Activated B cell treated with CpG ODN at 0.5 μM for 24 hours (primary cell): ENCODE data around the gene GNAO1. TPM values are rescaled to one million over a fixed set of nuclear protein-coding genes. Genes with fewer than 3 reads are reported as not detected.

Source experiments
- ATAC-seq: fragments of 200-7000 bp; cut with Tn5 transposase; one replicate; pipeline ENCODE4 v1.10.0; 2021; ENCODE audit warnings: low read depth, mild to moderate bottlenecking, moderate library complexity
- CTCF ChIA-PET: fragments of 350-600 bp; sonication (Branson Sonifier 250); formaldehyde crosslinking; loops from one replicate; lab custom pipeline; 2021; ENCODE audit warnings: antibody characterized with exemption; lab: Charles Lee
- POLR2A ChIA-PET: fragments of 350-600 bp; sonication (Branson Sonifier 250); formaldehyde crosslinking; loops from one replicate; lab custom pipeline; 2021; ENCODE audit warnings: antibody characterized with exemption; lab: Charles Lee
- DNase-seq: peaks from one replicate; pipeline ENCODE4 v3.0.0; 2022
- H3K27ac Mint-ChIP-seq: one replicate; pipeline ENCODE4 v1.8.0; 2020; ENCODE audit warnings: mixed read lengths
- H3K27me3 Mint-ChIP-seq: one replicate; pipeline ENCODE4 v1.8.0; 2021; ENCODE audit warnings: mixed read lengths
- H3K36me3 Mint-ChIP-seq: one replicate; pipeline ENCODE4 v1.8.0; 2021; ENCODE audit warnings: low read depth, mixed read lengths
- H3K4me1 Mint-ChIP-seq: one replicate; pipeline ENCODE4 v1.8.0; 2021; ENCODE audit warnings: mixed read lengths
- H3K4me3 Mint-ChIP-seq: one replicate; pipeline ENCODE4 v1.8.0; 2020; ENCODE audit warnings: mild to moderate bottlenecking, mixed read lengths
- H3K9me3 Mint-ChIP-seq: one replicate; pipeline ENCODE4 v1.8.0; 2020; ENCODE audit warnings: mixed read lengths
- CTCF ChIP-seq: fragments of 200-600 bp; IDR thresholded peaks from one replicate; pipeline ENCODE4 v1.8.0; 2022; ENCODE audit warnings: antibody characterized with exemption, mild to moderate bottlenecking
- intact Hi-C: fragments of 100-400 bp; cut with micrococcal nuclease; formaldehyde crosslinking; loops from one replicate; pipeline ENCODE4 v1.15.1; 2024
- total RNA-seq: library from RNA; stranded (reverse); gene quantifications from 2 replicates; pipeline ENCODE4 v1.2.3, GENCODE V29; 2022

GNAO1 gene
- total RNA-seq, 1 donor from 2014 or later = 0.53 TPM

- no peaks in the 10 kb centered on the region for H3K36me3 Mint-ChIP-seq
- no peak for TF ChIP-seq CTCF
- no peaks in the 10 kb centered on the region for H3K9me3 Mint-ChIP-seq
- ATAC-seq = no peak
- H3K27ac Mint-ChIP-seq = no peak overlapping the region
- no peaks in the 10 kb centered on the region for H3K4me1 Mint-ChIP-seq
- CTCF ChIA-PET = no interaction called here
- DNase-seq = no peak
- H3K27me3 Mint-ChIP-seq = peaks cover 7% of the 10 kb centered on the region
- no peak overlapping the region for H3K4me3 Mint-ChIP-seq
- POLR2A ChIA-PET = no interaction called here
- intact Hi-C loops = no loop called here
Measured at GRCh38 chr16:56207421-56207820, 16.1 kb downstream of the GNAO1 start.

- POLR2A ChIA-PET = interaction anchor here (0.5 kb wide), 1 partner anchor 10 kb away, joined by 9 read pairs; no protein-coding TSS in a partner anchor
- intact Hi-C loops = no loop called here
- DNase-seq (no peak), ATAC-seq (no peak)
- H3K36me3 Mint-ChIP-seq = no peaks in the 10 kb centered on the region
- no peak for TF ChIP-seq CTCF
- H3K9me3 Mint-ChIP-seq = no peaks in the 10 kb centered on the region
- peaks cover 28% of the 10 kb centered on the region for H3K27me3 Mint-ChIP-seq
- H3K27ac Mint-ChIP-seq = no peak overlapping the region
- CTCF ChIA-PET = no interaction called here
- no peaks in the 10 kb centered on the region for H3K4me1 Mint-ChIP-seq
- no peak overlapping the region for H3K4me3 Mint-ChIP-seq
Measured at GRCh38 chr16:56211435-56211981, 20.2 kb downstream of the GNAO1 start.

GRCh38 chr16:56212144-56212543, 20.9 kb downstream of the GNAO1 start:
- Mint-ChIP-seq H3K36me3 (no peaks in the 10 kb centered on the region), H3K27me3 (peaks cover 28% of the 10 kb centered on the region), H3K27ac (no peak overlapping the region), H3K9me3 (no peaks in the 10 kb centered on the region), H3K4me1 (no peaks in the 10 kb centered on the region), H3K4me3 (no peak overlapping the region)
- CTCF ChIA-PET = no interaction called here
- ATAC-seq = no peak
- POLR2A ChIA-PET = no interaction called here
- intact Hi-C loops = no loop called here
- no peak for DNase-seq
- no peak for TF ChIP-seq CTCF

GRCh38 chr16:56221995-56222394, 30.7 kb downstream of the GNAO1 start:
- H3K9me3 Mint-ChIP-seq = no peaks in the 10 kb centered on the region
- POLR2A ChIA-PET = no interaction called here
- TF ChIP-seq CTCF = no peak
- no peaks in the 10 kb centered on the region for H3K36me3 Mint-ChIP-seq
- no peak overlapping the region for H3K27ac Mint-ChIP-seq
- CTCF ChIA-PET = no interaction called here
- H3K4me1 Mint-ChIP-seq = peaks cover 8% of the 10 kb centered on the region
- ATAC-seq (no peak), DNase-seq (no peak)
- no peak overlapping the region for H3K4me3 Mint-ChIP-seq
- H3K27me3 Mint-ChIP-seq = peaks cover 10% of the 10 kb centered on the region
- intact Hi-C loops = no loop called here

GRCh38 chr16:56222474-56222997, 31.2 kb downstream of the GNAO1 start:
- no peak for DNase-seq
- no peak for TF ChIP-seq CTCF
- ATAC-seq = no peak
- peaks cover 10% of the 10 kb centered on the region for H3K27me3 Mint-ChIP-seq
- ChIA-PET CTCF (no interaction called here), POLR2A (no interaction called here)
- H3K4me3 Mint-ChIP-seq = no peak overlapping the region
- no peaks in the 10 kb centered on the region for H3K36me3 Mint-ChIP-seq
- no peak overlapping the region for H3K27ac Mint-ChIP-seq
- intact Hi-C loops = no loop called here
- H3K9me3 Mint-ChIP-seq = no peaks in the 10 kb centered on the region
- H3K4me1 Mint-ChIP-seq = peaks cover 12% of the 10 kb centered on the region
